Suppressor macrophage treated with lipopolysaccharide for 1 hour (primary cell): ENCODE results near the gene STXBP6.
A peak's percentile ranks its signal among the peaks of the same experiment; 100 is the strongest.
"Not testable (repeated sequence)": the region's sequence is repeated elsewhere in the genome, so short reads cannot be mapped to it uniquely, and the experiment has no call there.

Experiments used
- DNase-seq, 3 donors: peaks; one replicate each; pipeline ENCODE4 v3.0.0-alpha.2; 2020 to 2022

The STXBP6 gene

DNA sequence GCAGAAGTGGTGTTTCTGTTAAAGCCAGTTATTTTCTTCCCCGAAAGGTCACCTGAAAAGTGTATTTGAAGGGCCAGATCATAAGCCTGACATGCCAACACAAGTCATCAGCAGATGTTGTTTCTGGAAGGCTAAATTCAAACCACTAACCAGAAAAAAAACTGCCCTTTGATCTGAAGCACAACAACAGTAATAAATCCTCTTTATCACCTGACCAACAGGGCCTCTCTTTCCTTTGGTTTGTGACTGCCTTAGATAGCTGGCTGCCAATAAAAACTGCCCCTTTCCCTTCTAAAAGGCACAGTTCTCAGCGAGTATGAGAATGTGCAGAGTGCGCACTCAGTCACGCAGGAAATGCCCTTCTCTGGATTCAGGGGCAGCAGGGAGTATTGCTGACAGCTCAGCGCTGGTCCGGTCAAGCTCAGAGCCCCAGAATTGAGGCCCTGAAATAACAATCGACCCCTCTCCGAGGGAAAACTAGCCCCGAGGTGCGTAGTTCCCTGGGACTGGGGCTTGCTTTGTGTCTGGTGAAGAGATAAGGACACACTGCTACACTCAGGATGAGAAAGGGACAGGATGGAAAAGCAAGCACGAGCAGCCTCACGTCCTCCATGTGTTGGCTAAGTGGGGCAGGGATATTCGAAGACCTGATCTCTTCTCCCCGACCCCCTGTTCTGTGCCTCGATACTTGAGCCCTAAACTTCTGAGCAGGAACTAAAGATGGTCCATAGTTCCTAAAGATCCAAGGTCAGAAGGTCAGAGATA, 231.7 kb downstream of the STXBP6 start:
- DNase-seq, result no peak

GRCh38 chr14:24817212-24818057, 232.5 kb downstream of the STXBP6 start:
- peak in 1 of 3 donors; percentile 17 for DNase-seq

DNA sequence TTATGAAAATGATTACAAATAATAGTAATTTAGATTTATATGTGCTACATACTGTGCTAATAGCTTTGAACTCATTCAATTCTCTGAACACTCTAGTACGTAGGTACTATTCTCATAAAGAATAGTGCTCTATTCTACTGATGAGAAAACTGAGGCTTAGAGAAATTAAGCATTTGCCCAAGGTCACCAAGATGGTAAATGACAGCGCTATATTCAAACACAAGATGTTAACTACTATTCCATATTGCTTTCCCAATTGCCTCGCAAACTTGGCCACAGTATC, 233.1 kb downstream of the STXBP6 start:
- no peak for DNase-seq

DNA sequence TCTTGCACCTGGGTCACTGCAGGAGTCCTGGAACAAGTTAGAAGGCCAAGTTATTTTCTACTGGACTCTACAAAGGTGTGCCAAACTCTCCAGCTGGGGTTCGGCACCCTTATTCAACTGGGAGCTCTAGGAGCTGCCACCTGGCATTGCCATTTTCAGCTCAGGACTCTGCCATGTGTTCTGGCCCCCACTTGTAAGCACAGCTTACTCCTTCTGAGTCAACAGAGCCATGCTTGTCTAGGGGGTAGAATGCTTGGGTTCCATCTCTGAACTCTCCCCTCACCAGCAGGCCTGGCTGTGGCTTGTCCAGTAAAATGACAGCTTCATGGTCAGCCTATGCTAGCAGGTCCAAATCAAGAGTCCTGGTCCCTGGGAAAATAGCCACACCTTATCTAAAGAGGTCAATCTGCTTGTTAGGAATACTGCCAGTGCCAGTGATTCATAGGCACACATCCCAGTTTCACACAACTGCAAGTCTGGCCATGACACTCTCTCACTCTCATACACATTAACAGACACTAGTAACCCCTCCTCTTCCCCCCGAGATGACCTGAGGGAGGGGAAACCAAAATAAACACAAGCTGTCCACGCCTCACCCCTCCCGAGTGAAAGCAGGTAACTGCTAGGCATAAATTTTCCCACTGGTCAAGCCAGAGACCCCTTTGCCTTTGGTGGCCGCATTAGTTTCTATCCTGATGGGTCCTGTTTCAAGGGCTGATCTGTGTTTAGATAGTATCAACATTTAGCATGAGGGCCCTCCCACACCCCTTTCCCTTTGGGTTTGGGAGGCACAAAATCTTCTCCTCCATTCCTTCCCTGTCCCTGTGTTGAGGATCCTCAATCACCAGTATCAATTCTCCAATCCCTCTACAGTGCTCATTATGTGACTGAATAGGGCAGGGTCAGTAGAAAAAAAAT, 233.7 kb downstream of the STXBP6 start:
- DNase-seq, result no peak

GRCh38 chr14:24815543-24815942, 234.4 kb downstream of the STXBP6 start:
- no peak for DNase-seq

- no peak for DNase-seq
Observed at GRCh38 chr14:24814944-24815343, 235.0 kb downstream of the STXBP6 start.

DNA sequence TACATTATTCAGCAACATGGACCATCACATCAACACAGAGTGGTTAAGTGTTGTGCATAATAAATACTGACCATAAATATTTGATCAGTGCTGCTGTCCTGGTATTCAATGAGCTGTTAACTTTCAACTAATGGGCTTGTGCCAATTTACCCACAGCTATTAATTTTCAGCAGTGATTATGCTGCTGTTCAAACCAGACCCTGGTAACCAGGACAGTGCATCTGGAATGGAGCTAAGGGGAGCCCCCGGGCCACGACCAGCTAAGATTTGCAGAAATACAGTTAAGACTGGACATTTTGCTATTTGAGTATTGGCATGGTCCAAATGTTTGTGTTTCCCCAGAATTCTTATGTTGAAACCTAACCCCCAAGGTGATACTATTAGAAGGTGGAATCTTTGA, 235.6 kb downstream of the STXBP6 start:
- DNase-seq, result no peak

DNA sequence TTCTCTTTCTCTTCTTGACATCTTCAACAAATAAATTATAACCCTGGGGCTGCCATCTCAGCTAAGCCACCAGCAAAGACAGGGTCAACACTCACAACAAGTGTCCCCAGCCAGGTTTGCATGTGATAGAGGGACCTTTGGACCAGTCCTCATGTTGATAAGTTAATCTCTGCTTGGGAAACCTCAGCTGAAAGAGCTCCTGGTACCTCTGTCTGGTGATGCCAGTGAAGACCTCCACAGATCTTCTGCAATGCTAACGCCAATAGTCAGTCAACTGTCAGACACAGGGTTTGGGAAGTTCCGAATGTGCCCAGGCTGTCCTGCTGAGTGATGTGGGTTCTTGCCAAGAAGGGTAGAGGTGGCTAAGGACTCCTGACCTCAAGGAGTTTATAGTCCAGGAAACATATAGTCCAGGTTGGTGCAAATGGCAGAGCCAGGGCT, 236.1 kb downstream of the STXBP6 start:
- no peak for DNase-seq

DNA sequence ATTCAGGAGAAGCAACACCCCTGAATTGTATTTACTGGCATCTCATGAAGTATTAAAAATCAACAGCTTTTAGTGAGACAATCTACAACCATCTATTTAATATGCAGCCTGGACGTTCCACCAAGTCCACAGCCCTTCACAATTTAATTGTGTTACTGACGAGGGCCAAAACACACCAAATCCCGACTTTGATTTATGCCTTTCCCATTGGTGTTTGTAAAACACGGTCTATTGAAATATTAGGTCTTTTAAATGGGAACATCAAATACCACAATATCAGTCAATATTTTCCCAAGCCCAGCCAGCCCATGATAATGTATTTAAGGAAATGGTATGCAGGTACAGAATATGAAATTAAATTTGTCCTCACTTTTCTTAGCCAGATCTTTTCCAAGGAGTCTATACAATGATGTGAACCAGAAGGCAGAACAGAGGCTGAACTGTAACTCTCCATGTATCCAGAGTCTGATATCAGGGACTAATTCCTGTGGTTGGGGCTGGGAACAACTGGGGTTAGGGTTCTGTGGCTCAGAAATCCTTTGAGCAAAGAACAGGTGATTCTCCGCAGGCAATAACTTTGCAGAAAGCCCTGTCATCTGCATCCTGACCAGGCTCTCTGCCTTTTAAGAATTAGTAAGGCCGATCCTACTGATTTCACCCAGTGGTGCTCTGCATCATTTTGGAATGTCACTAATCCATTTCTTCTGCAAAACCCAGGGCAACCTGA, 236.7 kb downstream of the STXBP6 start:
- DNase-seq, result no peak

- DNase-seq, result no peak
Observed at GRCh38 chr14:24809135-24809534, 240.8 kb downstream of the STXBP6 start.

GRCh38 chr14:24808412-24808811, 241.5 kb downstream of the STXBP6 start:
- no peak for DNase-seq

- DNase-seq, result peak; percentile 60 to 73 (median 60)
Observed at GRCh38 chr14:24806061-24806678, 243.8 kb downstream of the STXBP6 start.

GRCh38 chr14:24804552-24805212, 245.3 kb downstream of the STXBP6 start:
- DNase-seq, result no peak

- DNase-seq, result no peak
Observed at GRCh38 chr14:24803933-24804494, 245.9 kb downstream of the STXBP6 start.

GRCh38 chr14:24803426-24803825, 246.5 kb downstream of the STXBP6 start:
- DNase-seq, result not testable (repeated sequence)

DNA sequence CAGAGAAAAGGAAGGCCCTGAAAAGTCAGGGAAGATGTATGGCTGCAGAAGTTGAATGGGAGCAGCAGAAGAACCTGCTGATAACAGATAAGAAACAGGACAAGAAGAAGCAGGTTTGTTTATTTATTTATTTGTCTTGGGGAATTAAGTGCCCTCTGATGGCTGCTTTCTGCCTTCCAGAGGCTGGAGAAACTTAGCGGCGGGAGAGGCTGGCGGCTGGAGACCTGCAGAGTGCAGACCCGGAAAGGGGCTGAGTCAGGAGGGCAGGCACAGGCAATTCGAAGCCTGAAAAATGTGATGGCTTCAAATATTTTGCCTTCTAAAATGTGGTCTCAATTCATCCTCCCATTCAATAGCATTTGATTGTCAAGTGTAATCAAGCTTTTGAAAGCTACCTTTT, 247.7 kb downstream of the STXBP6 start:
- DNase-seq, result no peak

GRCh38 chr14:24801024-24801423, 248.9 kb downstream of the STXBP6 start:
- no peak for DNase-seq

DNA sequence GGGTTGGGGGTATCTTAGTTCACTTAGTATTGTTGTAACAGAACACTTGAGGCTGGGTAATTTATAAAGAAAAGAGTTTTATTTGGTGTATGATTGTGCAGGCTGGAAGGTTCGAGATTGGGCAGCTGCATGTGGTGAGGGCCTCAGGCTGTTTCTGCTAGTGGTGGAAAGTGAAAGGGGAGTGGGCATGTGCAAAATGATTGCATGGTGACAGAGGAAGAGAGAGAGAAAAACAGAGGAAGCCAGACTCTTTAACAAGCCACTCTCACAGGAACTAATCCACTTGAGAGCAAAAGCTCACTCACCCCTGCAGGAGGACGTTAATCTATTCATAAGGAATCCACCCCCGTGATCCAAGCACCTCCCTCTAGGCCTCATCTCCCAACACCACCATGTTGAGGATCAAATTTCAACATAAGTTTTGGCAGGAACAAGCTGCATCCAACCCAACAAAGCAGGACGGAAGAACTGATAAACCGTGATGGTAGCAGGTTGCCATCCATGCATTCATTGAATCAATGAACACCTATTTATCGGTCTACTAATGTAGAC, 251.0 kb downstream of the STXBP6 start:
- DNase-seq, result peak in 2 of 3 donors; percentile 4 to 6

DNA sequence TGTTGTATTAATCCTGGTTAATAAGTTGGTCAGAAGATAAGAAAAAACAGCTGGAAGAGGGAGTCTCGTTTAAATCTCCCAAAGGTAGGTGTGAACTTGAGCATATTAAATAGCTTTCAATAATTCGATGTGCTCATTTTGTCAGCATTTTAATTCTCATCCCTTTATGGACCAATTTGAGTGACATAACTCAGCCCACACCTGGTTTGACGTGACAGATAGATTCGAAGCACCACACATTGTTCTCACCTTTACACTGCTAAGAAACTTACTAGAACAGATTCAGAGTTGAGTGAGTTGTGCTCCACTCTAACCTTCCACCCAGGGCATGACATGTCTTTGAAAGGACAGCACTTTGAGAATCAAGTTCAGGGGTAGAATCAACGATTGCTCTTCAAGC, 254.5 kb downstream of the STXBP6 start:
- no peak for DNase-seq

- no peak for DNase-seq
Observed at GRCh38 chr14:24794644-24795305, 255.2 kb downstream of the STXBP6 start.
